Renal pelvis (tissue), 4 donors: ENCODE measurements around the gene TRAK1. TPM values are rescaled to one million over a fixed set of nuclear protein-coding genes. Genes with fewer than 3 reads are reported as not detected.
A peak's percentile ranks its signal among the peaks of the same experiment; 100 is the strongest.

Experiments
- DNase-seq: peaks from one replicate; pipeline ENCODE4 v3.0.0-alpha.2; 2013
- polyA plus RNA-seq, 3 donors: library from polyadenylated mRNA; unstranded; fragments of 120-200 nt; gene quantifications; one replicate each; pipeline ENCODE4 v1.2.1, GENCODE V29; 2013; ENCODE audit not compliant: insufficient read length in 3 of 3

The TRAK1 gene
- polyA plus RNA-seq, 3 donors, result 41.5 to 51.4 (median 51.4) TPM

GRCh38 chr3:42229266-42229941, 138.2 kb downstream of the TRAK1 start:
- no peak for DNase-seq

- peak; percentile 40 for DNase-seq
These were observed 139.0 kb downstream of the TRAK1 start for GRCh38 chr3:42229942-42230688.

GRCh38 chr3:42230860-42231259, 139.7 kb downstream of the TRAK1 start:
- DNase-seq, result no peak

- DNase-seq, result no peak
These were observed 144.4 kb downstream of the TRAK1 start for GRCh38 chr3:42235532-42235931.

- DNase-seq, result no peak
These were observed 145.5 kb downstream of the TRAK1 start for GRCh38 chr3:42236611-42237010.

GRCh38 chr3:42246091-42246490, 154.9 kb downstream of the TRAK1 start:
- DNase-seq, result no peak

- peak; percentile 54 for DNase-seq
These were observed 156.4 kb downstream of the TRAK1 start for GRCh38 chr3:42247576-42248027.

GRCh38 chr3:42250761-42251160, 159.6 kb downstream of the TRAK1 start:
- no peak for DNase-seq

GRCh38 chr3:42254566-42254965, 163.4 kb downstream of the TRAK1 start:
- DNase-seq, result no peak

- DNase-seq, result no peak
These were observed 165.1 kb downstream of the TRAK1 start for GRCh38 chr3:42256135-42256819.

- DNase-seq, result no peak
These were observed 165.8 kb downstream of the TRAK1 start for GRCh38 chr3:42257007-42257406.

GRCh38 chr3:42262525-42262924, 171.4 kb downstream of the TRAK1 start:
- DNase-seq, result no peak

- DNase-seq, result no peak
These were observed 172.5 kb downstream of the TRAK1 start for GRCh38 chr3:42263354-42264346.

- DNase-seq, result peak; percentile 41
These were observed 173.4 kb downstream of the TRAK1 start for GRCh38 chr3:42264399-42265058.

- DNase-seq, result peak; percentile 55
These were observed 174.2 kb downstream of the TRAK1 start for GRCh38 chr3:42265059-42265991.

GRCh38 chr3:42266085-42266484, 174.9 kb downstream of the TRAK1 start, which contains the start of gene CCK:
Gene CCK (minus strand): TSS chr3:42266185. CDS start chr3:42263630, 2,555 bp downstream.
- DNase-seq, result no peak

- no peak for DNase-seq
These were observed 176.7 kb downstream of the TRAK1 start for GRCh38 chr3:42267878-42268277.

- no peak for DNase-seq
These were observed 178.5 kb downstream of the TRAK1 start for GRCh38 chr3:42269647-42270046.

- DNase-seq, result no peak
These were observed 179.4 kb downstream of the TRAK1 start for GRCh38 chr3:42270561-42270960.

GRCh38 chr3:42271786-42272185, 180.6 kb downstream of the TRAK1 start:
- DNase-seq, result no peak
